Spleen (tissue), 7 donors: ENCODE results near the gene CHERP.

Experiments used
- POLR2A ChIP-seq, 3 donors: fragments of 450-650 bp; IDR thresholded peaks; one replicate each; pipeline ENCODE4 v1.5.1; 2017; ENCODE audit warnings: antibody characterized with exemption in 3 of 3, mild to moderate bottlenecking in 1 of 3
- POLR2AphosphoS5 ChIP-seq, 3 donors: sonication (generic); formaldehyde crosslinking; IDR thresholded peaks; one replicate each; pipeline ENCODE4 v1.5.1; 2017; ENCODE audit warnings: antibody characterized with exemption in 3 of 3
- TF ChIP-seq, protein P1 (sequence below), 11 experiments: fragments of 200-600 bp in 7 of 11; fragments of 450-650 bp in 4 of 11; sonication (generic) in 4 of 11; IDR thresholded peaks in 8 of 11; conservative IDR thresholded peaks in 3 of 11; 1 replicate in 7 of 11; 2 replicates in 4 of 11; pipeline versions ENCODE4 v1.4.0 to v1.8.0; 2016 to 2021; ENCODE audit warnings: antibody characterized with exemption in 11 of 11, inconsistent platforms in 4 of 11, mild to moderate bottlenecking in 1 of 11
- donor health status: DM: no; HTN: no; CAD: no; lungs with moderate emphysema.
- donor health status: DM: no; HTN: no; CAD: no.
- donor health status: DM: no; HTN: no; CAD: no.

DNA sequence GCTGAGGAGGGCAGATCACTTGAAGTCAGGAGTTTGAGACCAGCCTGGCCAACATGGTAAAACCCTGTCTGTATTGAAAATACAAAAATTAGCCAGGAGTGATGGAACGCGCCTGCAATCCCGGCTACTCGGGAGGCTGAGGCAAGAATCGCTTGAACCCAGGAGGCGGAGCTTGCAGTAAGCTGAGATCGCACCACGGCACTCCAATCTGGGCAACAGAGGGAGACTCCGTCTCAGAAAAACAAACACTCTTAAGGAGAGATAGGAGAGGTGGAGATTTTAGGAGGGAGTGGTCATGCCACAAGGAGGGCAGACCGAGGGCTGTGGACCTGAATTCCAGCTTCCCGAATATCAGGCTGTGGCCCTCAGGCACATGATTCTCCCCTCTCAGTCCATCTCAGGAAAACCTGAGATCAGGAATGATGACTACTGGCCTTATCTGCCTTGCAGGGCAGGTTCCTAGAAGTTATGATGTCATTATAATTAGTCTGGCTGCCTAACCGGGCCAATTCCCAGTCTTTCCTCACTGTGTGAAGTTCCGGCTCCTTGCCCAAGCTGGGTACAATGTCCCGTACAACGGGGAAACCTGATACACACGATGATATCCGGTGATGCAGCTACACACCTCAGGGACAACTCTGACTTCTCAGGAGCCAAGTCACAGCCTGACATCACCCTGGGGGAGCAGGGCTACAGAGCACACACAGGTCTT lies 27.5 kb upstream of the CHERP start:
- TF ChIP-seq POLR2AphosphoS5 (IDR thresholded peaks at IDR 0.05), result no peak
- TF ChIP-seq, protein P1, sequence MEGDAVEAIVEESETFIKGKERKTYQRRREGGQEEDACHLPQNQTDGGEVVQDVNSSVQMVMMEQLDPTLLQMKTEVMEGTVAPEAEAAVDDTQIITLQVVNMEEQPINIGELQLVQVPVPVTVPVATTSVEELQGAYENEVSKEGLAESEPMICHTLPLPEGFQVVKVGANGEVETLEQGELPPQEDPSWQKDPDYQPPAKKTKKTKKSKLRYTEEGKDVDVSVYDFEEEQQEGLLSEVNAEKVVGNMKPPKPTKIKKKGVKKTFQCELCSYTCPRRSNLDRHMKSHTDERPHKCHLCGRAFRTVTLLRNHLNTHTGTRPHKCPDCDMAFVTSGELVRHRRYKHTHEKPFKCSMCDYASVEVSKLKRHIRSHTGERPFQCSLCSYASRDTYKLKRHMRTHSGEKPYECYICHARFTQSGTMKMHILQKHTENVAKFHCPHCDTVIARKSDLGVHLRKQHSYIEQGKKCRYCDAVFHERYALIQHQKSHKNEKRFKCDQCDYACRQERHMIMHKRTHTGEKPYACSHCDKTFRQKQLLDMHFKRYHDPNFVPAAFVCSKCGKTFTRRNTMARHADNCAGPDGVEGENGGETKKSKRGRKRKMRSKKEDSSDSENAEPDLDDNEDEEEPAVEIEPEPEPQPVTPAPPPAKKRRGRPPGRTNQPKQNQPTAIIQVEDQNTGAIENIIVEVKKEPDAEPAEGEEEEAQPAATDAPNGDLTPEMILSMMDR (IDR thresholded peaks at IDR 0.05 in 8 of 11, conservative IDR thresholded peaks at IDR 0.05 in 3 of 11), result no peak
- no peak for TF ChIP-seq POLR2A (IDR thresholded peaks at IDR 0.05)
